Adrenal gland (tissue), 12 donors: ENCODE data around the gene CCDC71L. TPM values are rescaled to one million over a fixed set of nuclear protein-coding genes. Genes with fewer than 3 reads are reported as not detected.

Source experiments
- DNase-seq, 7 donors: peaks; one replicate each; pipeline ENCODE4 v3.0.0-alpha.2; 2019 to 2020
- H3K27ac ChIP-seq, 5 donors: fragments of 200-600 bp; sonication (generic) in 4 of 5; 1 replicate in 3 of 5; 2 replicates in 2 of 5; pipeline versions ENCODE4 v1.5.1 to v1.8.0; 2016 to 2020; ENCODE audit warnings: mild to moderate bottlenecking in 1 of 5
- H3K27me3 ChIP-seq: fragments of 200-600 bp; 2 replicates; pipeline ENCODE4 v1.8.0; 2021
- H3K36me3 ChIP-seq, 2 donors: fragments of 200-600 bp; replicated peaks in 1 of 2; 1 replicate in 1 of 2; 2 replicates in 1 of 2; pipeline versions ENCODE4 v1.5.1 to v1.8.0; 2018 to 2022
- H3K4me1 ChIP-seq, 2 donors: fragments of 200-600 bp; replicated peaks in 1 of 2; 1 replicate in 1 of 2; 2 replicates in 1 of 2; pipeline versions ENCODE4 v1.5.1 to v1.8.0; 2018 to 2021
- H3K4me3 ChIP-seq, 4 donors: fragments of 200-600 bp; sonication (generic) in 3 of 4; one replicate each; pipeline ENCODE4 v1.5.1; 2016 to 2018
- H3K9me3 ChIP-seq, 3 donors: fragments of 200-600 bp; sonication (generic) in 1 of 3; replicated peaks in 1 of 3; 1 replicate in 2 of 3; 2 replicates in 1 of 3; pipeline versions ENCODE4 v1.5.1 to v1.8.0; 2016 to 2021
- CTCF ChIP-seq, 6 experiments: fragments of 450-650 bp in 4 of 6; fragments of 200-600 bp in 2 of 6; sonication (generic) in 1 of 6; IDR thresholded peaks; 1 replicate in 5 of 6; 2 replicates in 1 of 6; pipeline versions ENCODE4 v1.5.1 to v1.8.0; 2016 to 2021; ENCODE audit warnings: antibody characterized with exemption in 6 of 6, mild to moderate bottlenecking in 2 of 6, moderate library complexity in 1 of 6
- POLR2A ChIP-seq, 2 donors: fragments of 450-650 bp; IDR thresholded peaks; one replicate each; pipeline ENCODE4 v1.6.1; 2017; ENCODE audit warnings: antibody characterized with exemption in 2 of 2, mild to moderate bottlenecking in 2 of 2, moderate library complexity in 1 of 2
- WGBS, 4 donors: extraction: QIAGEN DNeasy Blood & Tissue Kit in 2 of 4; methylation state at CpG; one replicate each; pipeline versions ENCODE4 v1.1.5 to v1.1.7; 2013 to 2017; 5-methylcytosine and 5-hydroxymethylcytosine counted together
- intact Hi-C, 2 donors: fragments of 100-400 bp; cut with DNase I; formaldehyde crosslinking; loops; one replicate each; pipeline versions ENCODE4 v1.14.1 to v1.15.0; 2022 to 2023
- polyA plus RNA-seq, 3 donors: library from polyadenylated mRNA; stranded (reverse); fragments of 200-250 nt in 2 of 3; fragments of 350-450 nt in 1 of 3; fragmentation: Illumina TruSeq in 1 of 3; extraction: RNeasy Lipid Tissue Mini Kit (QIAGEN cat#74804) in 1 of 3; gene quantifications; one replicate each; pipeline ENCODE4 v1.2.3, GENCODE V29; 2013 to 2014
- total RNA-seq, 9 donors: library from RNA; depleted of rRNA in 4 of 9; stranded (reverse); fragments of >200 nt in 4 of 9; fragments of 120-200 nt in 1 of 9; fragmentation: NEBNext Ultra II Directional in 1 of 9; extraction: Animal tissue kit (Norgen Biotek cat#: 25700) in 1 of 9; gene quantifications; one replicate each; pipeline versions ENCODE4 v1.1.0 to v1.2.4, GENCODE V29; 2013 to 2023
- donor health status: healthy with polysubstance abuse.
- donor health status: Bipolar disorder and iron deficiency.
- donor health status: DM: yes; HTN: yes; CAD: no.
- donor health status: DM: no; HTN: no; CAD: no.
- donor health status: DM: no; HTN: no; CAD: no.
- donor health status: DM: yes; HTN: yes; CAD: no.

The CCDC71L gene
- total and polyA plus RNA-seq, 12 donors: 5.4 to 47.9 (median 19.9) TPM

DNA sequence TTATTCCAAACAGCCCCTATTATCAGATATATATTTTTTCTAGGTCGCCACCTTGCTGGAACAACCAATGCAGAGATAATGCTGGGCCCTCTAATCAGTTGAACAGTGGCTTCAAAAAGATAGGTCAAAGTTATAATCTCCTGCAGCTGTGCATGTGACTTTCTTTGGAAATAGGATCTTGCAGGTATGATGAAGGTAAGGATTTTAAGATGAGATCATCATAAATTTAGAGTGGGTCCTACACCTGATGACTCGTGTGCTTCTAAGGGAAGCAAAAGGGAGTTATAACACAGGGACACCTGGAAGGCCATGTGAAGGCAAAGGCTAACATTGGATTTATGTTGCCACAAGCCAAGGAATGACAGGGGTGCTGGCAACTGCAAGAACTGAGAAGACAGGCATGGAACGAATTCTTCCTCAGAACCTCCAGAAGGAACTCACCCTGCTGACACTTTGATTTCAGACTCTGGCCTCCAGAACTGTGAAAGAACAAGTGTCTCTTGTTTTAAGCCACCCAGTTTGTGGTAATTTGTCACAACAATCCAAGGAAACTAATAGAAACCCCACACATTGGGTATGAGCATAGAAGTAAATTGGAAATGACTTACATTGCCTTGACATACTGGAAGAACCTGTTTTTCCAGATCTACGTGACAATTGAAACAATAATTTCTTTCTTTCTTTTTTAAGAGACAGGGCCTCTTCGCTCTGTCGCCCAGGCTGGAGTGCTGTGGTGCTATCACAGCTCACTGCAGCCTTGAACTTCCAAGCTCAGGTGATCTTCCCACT is 34.4 kb downstream of the CCDC71L start:
- H3K36me3 ChIP-seq: no peaks in the 10 kb centered on the region
- no peak for DNase-seq
- no peak for TF ChIP-seq POLR2A (IDR thresholded peaks at IDR 0.05)
- no peak for TF ChIP-seq CTCF (IDR thresholded peaks at IDR 0.05)
- intact Hi-C loops: no loop called here
- WGBS, 4 donors: 93 to 97% (median 95%) methylated on average over 6 of the region's 6 CpGs
- H3K4me3 ChIP-seq: no peak overlapping the region
- no peaks in the 10 kb centered on the region for H3K4me1 ChIP-seq
- no peak overlapping the region for H3K27ac ChIP-seq
- no peaks in the 10 kb centered on the region for H3K27me3 ChIP-seq
- H3K9me3 ChIP-seq: peaks cover 0 to 4% (median 0%) of the 10 kb centered on the region in 3 donors

- TF ChIP-seq CTCF (IDR thresholded peaks at IDR 0.05) (no peak), POLR2A (IDR thresholded peaks at IDR 0.05) (no peak)
- Histone ChIP-seq H3K27ac (no peak overlapping the region), H3K4me3 (no peak overlapping the region), H3K9me3 (peaks cover 0 to 4% (median 0%) of the 10 kb centered on the region in 3 donors), H3K4me1 (no peaks in the 10 kb centered on the region), H3K27me3 (no peaks in the 10 kb centered on the region), H3K36me3 (no peaks in the 10 kb centered on the region)
- intact Hi-C loops: no loop called here
- DNase-seq: no peak
- 67 to 86% (median 76%) methylated on average over 6 of the region's 6 CpGs for WGBS, 4 donors
Measured at GRCh38 chr7:106625678-106626301, 35.2 kb downstream of the CCDC71L start.

DNA sequence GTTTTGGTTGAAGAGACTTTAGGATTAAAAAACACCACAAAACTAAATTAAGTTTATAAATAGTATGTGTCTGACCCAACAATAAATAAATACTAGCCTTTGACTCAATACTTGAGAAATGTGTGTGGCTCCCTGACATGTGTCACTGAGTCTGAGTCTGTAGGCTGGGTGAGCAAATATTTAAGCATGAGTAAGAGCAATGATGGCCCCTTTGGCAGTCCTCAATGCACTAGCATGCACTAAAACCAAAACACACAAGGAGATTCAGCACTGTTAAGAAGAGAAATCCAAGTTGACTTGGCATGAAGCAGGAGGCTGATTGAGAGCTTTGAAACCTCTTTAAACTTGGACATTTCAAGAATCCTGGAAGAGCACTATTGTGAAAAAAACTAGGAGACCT is 37.1 kb downstream of the CCDC71L start:
- no peak for DNase-seq
- Histone ChIP-seq H3K27me3 (no peaks in the 10 kb centered on the region), H3K9me3 (peaks cover 0 to 4% (median 0%) of the 10 kb centered on the region in 3 donors), H3K4me1 (no peaks in the 10 kb centered on the region), H3K27ac (no peak overlapping the region), H3K4me3 (no peak overlapping the region), H3K36me3 (no peaks in the 10 kb centered on the region)
- intact Hi-C loops: no loop called here
- TF ChIP-seq CTCF (IDR thresholded peaks at IDR 0.05): no peak
- TF ChIP-seq POLR2A (IDR thresholded peaks at IDR 0.05): no peak

- peaks cover 0 to 4% (median 0%) of the 10 kb centered on the region in 3 donors for H3K9me3 ChIP-seq
- intact Hi-C loops: no loop called here
- no peak overlapping the region for H3K4me3 ChIP-seq
- TF ChIP-seq POLR2A (IDR thresholded peaks at IDR 0.05) (no peak), CTCF (IDR thresholded peaks at IDR 0.05) (no peak)
- H3K27me3 ChIP-seq: no peaks in the 10 kb centered on the region
- no peak overlapping the region for H3K27ac ChIP-seq
- no peak for DNase-seq
- 48 to 95% (median 82%) methylated on average over 2 of the region's 2 CpGs for WGBS, 4 donors
- no peaks in the 10 kb centered on the region for H3K36me3 ChIP-seq
- no peaks in the 10 kb centered on the region for H3K4me1 ChIP-seq
Measured at GRCh38 chr7:106623315-106623660, 37.7 kb downstream of the CCDC71L start.
